GM12878 (cell line): ENCODE measurements around the gene G6PC1.
"Not testable (repeated sequence)": the region's sequence is repeated elsewhere in the genome, so short reads cannot be mapped to it uniquely, and the experiment has no call there.

Source experiments
- CHD2 ChIP-seq: IDR thresholded peaks from 2 replicates; pipeline ENCODE4 v1.6.1; 2011; ENCODE audit warnings: low read depth, low read length, improper control_type of control experiment, borderline replicate concordance
- FOXM1 ChIP-seq: IDR thresholded peaks from 2 replicates; pipeline ENCODE4 v1.6.1; 2012; ENCODE audit warnings: low read depth, mild to moderate bottlenecking, inconsistent platforms, low read length, moderate library complexity
- GABPA ChIP-seq: IDR thresholded peaks from 2 replicates; pipeline ENCODE4 v1.6.1; 2014; ENCODE audit warnings: antibody characterized with exemption, low read depth, mild to moderate bottlenecking, inconsistent platforms
- NR2C1 ChIP-seq: fragments of 450-650 bp; IDR thresholded peaks from 2 replicates; pipeline ENCODE4 v1.6.1; 2017; ENCODE audit warnings: antibody characterized with exemption, mild to moderate bottlenecking, moderate library complexity
- NRF1 ChIP-seq: conservative IDR thresholded peaks from 2 replicates; pipeline ENCODE4 v1.6.1; 2011; ENCODE audit warnings: mild to moderate bottlenecking, low read depth, low read length, improper control_type of control experiment
- PBX3 ChIP-seq: IDR thresholded peaks from 2 replicates; pipeline ENCODE4 v1.6.1; 2011; ENCODE audit warnings: mild to moderate bottlenecking, low read depth, low read length, moderate library complexity; ENCODE audit not compliant: insufficient replicate concordance
- POLR2A ChIP-seq: IDR thresholded peaks from 2 replicates; pipeline ENCODE4 v1.6.1; 2011; ENCODE audit warnings: low read depth, mild to moderate bottlenecking, low read length
- POLR2AphosphoS2 ChIP-seq: IDR thresholded peaks from 2 replicates; pipeline ENCODE4 v1.6.1; 2011; ENCODE audit warnings: low read depth, mild to moderate bottlenecking, low read length, improper control_type of control experiment, moderate library complexity
- SUZ12 ChIP-seq: fragments of 200-600 bp; sonication (generic); IDR thresholded peaks from one replicate; pipeline ENCODE4 v1.6.1; 2018; ENCODE audit warnings: antibody characterized with exemption, mild to moderate bottlenecking; ENCODE audit not compliant: unreplicated experiment
- TARDBP ChIP-seq: IDR thresholded peaks from 2 replicates; pipeline ENCODE4 v1.6.1; 2016; ENCODE audit warnings: borderline replicate concordance
- TF ChIP-seq, protein P1 (sequence below): IDR thresholded peaks from 2 replicates; pipeline ENCODE4 v1.6.1; 2012; ENCODE audit warnings: low read depth, low read length, improper control_type of control experiment

DNA sequence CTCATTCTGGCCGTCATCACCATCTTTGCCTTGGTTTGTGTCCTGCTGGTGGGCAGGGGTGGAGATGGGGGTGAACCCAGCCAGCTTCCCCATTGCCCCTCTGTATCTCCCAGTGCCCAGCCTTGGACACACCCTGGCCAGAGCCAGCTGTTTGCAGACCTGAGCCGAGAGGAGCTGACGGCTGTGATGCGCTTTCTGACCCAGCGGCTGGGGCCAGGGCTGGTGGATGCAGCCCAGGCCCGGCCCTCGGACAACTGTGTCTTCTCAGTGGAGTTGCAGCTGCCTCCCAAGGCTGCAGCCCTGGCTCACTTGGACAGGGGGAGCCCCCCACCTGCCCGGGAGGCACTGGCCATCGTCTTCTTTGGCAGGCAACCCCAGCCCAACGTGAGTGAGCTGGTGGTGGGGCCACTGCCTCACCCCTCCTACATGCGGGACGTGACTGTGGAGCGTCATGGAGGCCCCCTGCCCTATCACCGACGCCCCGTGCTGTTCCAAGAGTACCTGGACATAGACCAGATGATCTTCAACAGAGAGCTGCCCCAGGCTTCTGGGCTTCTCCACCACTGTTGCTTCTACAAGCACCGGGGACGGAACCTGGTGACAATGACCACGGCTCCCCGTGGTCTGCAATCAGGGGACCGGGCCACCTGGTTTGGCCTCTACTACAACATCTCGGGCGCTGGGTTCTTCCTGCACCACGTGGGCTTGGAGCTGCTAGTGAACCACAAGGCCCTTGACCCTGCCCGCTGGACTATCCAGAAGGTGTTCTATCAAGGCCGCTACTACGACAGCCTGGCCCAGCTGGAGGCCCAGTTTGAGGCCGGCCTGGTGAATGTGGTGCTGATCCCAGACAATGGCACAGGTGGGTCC is 49.0 kb upstream of the G6PC1 start:
- TF ChIP-seq POLR2A, TARDBP, FOXM1, PBX3, SUZ12, CHD2, POLR2AphosphoS2, GABPA, NRF1, NR2C1: not testable (repeated sequence)
- TF ChIP-seq, protein P1, sequence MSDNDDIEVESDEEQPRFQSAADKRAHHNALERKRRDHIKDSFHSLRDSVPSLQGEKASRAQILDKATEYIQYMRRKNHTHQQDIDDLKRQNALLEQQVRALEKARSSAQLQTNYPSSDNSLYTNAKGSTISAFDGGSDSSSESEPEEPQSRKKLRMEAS: not testable (repeated sequence)
